SK-N-SH (cell line): Measurements from ENCODE around the gene FMN1. TPM values are rescaled to one million over a fixed set of nuclear protein-coding genes. Genes with fewer than 3 reads are reported as not detected.

Experiments
- CTCF ChIA-PET: fragments of 300-600, 350-600 bp; formaldehyde crosslinking; extraction: SDS; loops from one replicate; lab custom pipeline; 2021; lab: Yijun Ruan, JAX
- POLR2A ChIA-PET: fragments of 350-600 bp; sonication (Branson Sonifier 250); formaldehyde crosslinking; extraction: SDS; loops from one replicate; lab custom pipeline; 2020; ENCODE audit warnings: antibody characterized with exemption, inconsistent platforms; lab: Yijun Ruan, JAX
- DNase-seq: peaks from one replicate; pipeline ENCODE4 v3.0.0; 2012
- H2AFZ ChIP-seq: fragments of 200-600 bp; sonication (generic); 2 replicates; pipeline ENCODE4 v1.8.1; 2016; ENCODE audit warnings: antibody characterized with exemption, mild to moderate bottlenecking, low read depth
- H3F3A ChIP-seq: fragments of 200-600 bp; sonication (generic); replicated peaks from 2 replicates; pipeline ENCODE3; 2016; ENCODE audit warnings: antibody characterized with exemption, mild to moderate bottlenecking; ENCODE audit not compliant: insufficient read depth
- H3K27ac ChIP-seq, 2 experiments: fragments of 200-500 bp in 1 of 2; fragments of 200-600 bp in 1 of 2; sonication (Bioruptor generic) in 1 of 2; sonication (generic), shearing (Covaris generic) in 1 of 2; 2 replicates each; pipeline versions ENCODE4 v1.5.1 to v1.6.1; 2014 to 2016; ENCODE audit warnings: low read depth in 2 of 2, inconsistent platforms in 1 of 2, low read length in 1 of 2, mild to moderate bottlenecking in 1 of 2, mixed read lengths in 1 of 2
- H3K27me3 ChIP-seq: fragments of 200-600 bp; sonication (generic), shearing (Covaris generic); 2 replicates; pipeline ENCODE4 v1.6.1; 2016; ENCODE audit warnings: mixed run types; ENCODE audit not compliant: insufficient read depth
- H3K36me3 ChIP-seq, 2 experiments: fragments of 200-500 bp in 1 of 2; fragments of 200-600 bp in 1 of 2; sonication (Bioruptor generic) in 1 of 2; sonication (generic) in 1 of 2; replicated peaks in 1 of 2; 2 replicates each; pipeline versions ENCODE3 to v1.5.1; 2014 to 2016; ENCODE audit warnings: low read length in 1 of 2, mild to moderate bottlenecking in 1 of 2; ENCODE audit not compliant: insufficient read depth in 2 of 2, control insufficient read depth in 1 of 2
- H3K4me1 ChIP-seq, 2 experiments: fragments of 200-500 bp in 1 of 2; fragments of 200-600 bp in 1 of 2; sonication (Bioruptor generic) in 1 of 2; sonication (generic), shearing (Covaris generic) in 1 of 2; 2 replicates each; pipeline versions ENCODE4 v1.5.1 to v1.6.1; 2014 to 2016; ENCODE audit warnings: low read depth in 1 of 2, low read length in 1 of 2, mixed run types in 1 of 2; ENCODE audit not compliant: insufficient read depth in 2 of 2, control insufficient read depth in 1 of 2
- H3K4me2 ChIP-seq: fragments of 200-600 bp; sonication (generic), shearing (Covaris generic); 2 replicates; pipeline ENCODE4 v1.6.1; 2017; ENCODE audit warnings: mixed run types
- H3K4me3 ChIP-seq, 2 experiments: fragments of 200-500 bp in 1 of 2; fragments of 200-600 bp in 1 of 2; sonication (Bioruptor generic) in 1 of 2; sonication (generic), shearing (Covaris generic) in 1 of 2; 2 replicates each; pipeline versions ENCODE4 v1.5.1 to v1.8.1; 2014 to 2016; ENCODE audit warnings: low read depth in 2 of 2, inconsistent platforms in 1 of 2, low read length in 1 of 2, mild to moderate bottlenecking in 1 of 2, mixed read lengths in 1 of 2, moderate library complexity in 1 of 2
- H3K79me2 ChIP-seq: fragments of 200-600 bp; sonication (generic); 2 replicates; pipeline ENCODE4 v1.8.1; 2017; ENCODE audit warnings: mild to moderate bottlenecking; ENCODE audit not compliant: insufficient read depth
- H3K9ac ChIP-seq: fragments of 200-600 bp; sonication (generic); 2 replicates; pipeline ENCODE4 v1.6.1; 2017; ENCODE audit warnings: mixed run types
- H3K9me2 ChIP-seq: fragments of 200-600 bp; sonication (generic); 2 replicates; pipeline ENCODE4 v1.6.1; 2017; ENCODE audit warnings: mixed run types
- H3K9me3 ChIP-seq: fragments of 200-600 bp; sonication (generic); 2 replicates; pipeline ENCODE4 v1.6.1; 2017; ENCODE audit warnings: mixed run types, mild to moderate bottlenecking, moderate library complexity
- H4K20me1 ChIP-seq: fragments of 200-600 bp; sonication (generic); 2 replicates; pipeline ENCODE4 v1.6.1; 2017; ENCODE audit warnings: mild to moderate bottlenecking, mixed run types; ENCODE audit not compliant: insufficient read depth
- CHD2 ChIP-seq: fragments of 150-350 bp; IDR thresholded peaks from 2 replicates; pipeline ENCODE4 v1.6.1; 2018; ENCODE audit warnings: low read length; ENCODE audit not compliant: partially characterized antibody
- EP300 ChIP-seq, 2 experiments: IDR thresholded peaks; 2 replicates each; pipeline versions ENCODE4 v1.4.0 to v1.6.1; 2012; ENCODE audit warnings: borderline replicate concordance in 1 of 2, low read depth in 1 of 2, low read length in 1 of 2
- MAX ChIP-seq: IDR thresholded peaks from 2 replicates; pipeline ENCODE4 v1.4.0; 2012; ENCODE audit warnings: low read depth
- MXI1 ChIP-seq: IDR thresholded peaks from 2 replicates; pipeline ENCODE4 v1.6.1; 2012; ENCODE audit warnings: mild to moderate bottlenecking, low read depth, low read length, improper control_type of control experiment
- NRF1 ChIP-seq: IDR thresholded peaks from 2 replicates; pipeline ENCODE4 v1.6.1; 2012; ENCODE audit warnings: low read depth, mild to moderate bottlenecking, low read length
- POLR2AphosphoS5 ChIP-seq: IDR thresholded peaks from 2 replicates; pipeline ENCODE4 v1.6.1; 2012; ENCODE audit warnings: low read depth, low read length
- RAD21 ChIP-seq: IDR thresholded peaks from 2 replicates; pipeline ENCODE4 v1.6.1; 2012; ENCODE audit warnings: mild to moderate bottlenecking, low read length
- RCOR1 ChIP-seq: fragments of 150-350 bp; IDR thresholded peaks from 2 replicates; pipeline ENCODE4 v1.6.1; 2017; ENCODE audit warnings: antibody characterized with exemption, low read length
- RFX5 ChIP-seq: IDR thresholded peaks from 2 replicates; pipeline ENCODE4 v1.6.1; 2012; ENCODE audit warnings: mild to moderate bottlenecking, improper control_type of control experiment, low read length
- SIN3A ChIP-seq: IDR thresholded peaks from 2 replicates; pipeline ENCODE4 v1.6.1; 2012; ENCODE audit warnings: low read depth, mild to moderate bottlenecking, low read length, moderate library complexity, borderline replicate concordance
- SMC3 ChIP-seq: IDR thresholded peaks from 2 replicates; pipeline ENCODE4 v1.6.1; 2012; ENCODE audit warnings: low read depth, low read length, improper control_type of control experiment
- TAF1 ChIP-seq: IDR thresholded peaks from 2 replicates; pipeline ENCODE4 v1.6.1; 2012; ENCODE audit warnings: low read depth, mild to moderate bottlenecking, low read length, moderate library complexity, borderline replicate concordance
- WGBS: methylation state at CpG from one replicate; pipeline ENCODE4 v1.1.6; 2017; ENCODE audit warnings: low lambda C conversion rate; 5-methylcytosine and 5-hydroxymethylcytosine counted together
- polyA plus RNA-seq, 3 experiments: library from polyadenylated mRNA; depleted of rRNA; stranded (reverse); fragments of >200 nt; gene quantifications; 2 replicates each; pipeline ENCODE4 v1.2.3, GENCODE V29; 2012

Gene FMN1
- polyA plus RNA-seq, 1 of the 3 experiments (the other 2 are of a cell fraction), result 9.1 TPM

- Histone ChIP-seq H3K9me2 (no peaks in the 10 kb centered on the region), H3K79me2 (peaks cover 61% of the 10 kb centered on the region), H3K9ac (peak overlapping the region; percentile 80), H3F3A (peaks cover 57% of the 10 kb centered on the region), H3K9me3 (no peaks in the 10 kb centered on the region), H2AFZ (no peak overlapping the region), H3K4me2 (peak overlapping the region; percentile 95), H4K20me1 (peaks cover 10% of the 10 kb centered on the region; the same call in 1 of the 2 replicates), H3K27me3 (no peaks in the 10 kb centered on the region), H3K4me3 (peak overlapping the region; percentile 61 to 70), H3K4me1 (peaks cover 0 to 11% of the 10 kb centered on the region in 2 experiments; a peak in 1 of 4 replicates), H3K36me3 (peaks cover 0 to 16% of the 10 kb centered on the region in 2 experiments), H3K27ac (peak overlapping the region in 1 of 2 experiments; percentile 69; a peak in 2 of 4 replicates)
- WGBS, result 4% methylated on average over 19 of the region's 60 CpGs
- ChIA-PET CTCF (interaction anchor here (0.6 to 1.0 kb wide), 3 partner anchors 9 to 144 kb away, joined by 3 read pairs; no protein-coding TSS in a partner anchor), POLR2A (no interaction called here)
- peak; percentile 72 for DNase-seq
- TF ChIP-seq MAX (0 out of 2 replicates have a peak, but pooled peaks have one; percentile 28), CHD2 (no peak), MXI1 (0 out of 2 replicates have a peak, but pooled peaks have one; percentile 11), RFX5 (no peak), EP300 (IDR thresholded peaks at IDR 0.05; ENCODE audit: borderline replicate concordance in 1 of 2, low read depth in 1 of 2, low read length in 1 of 2) (no peak)
Observed at GRCh38 chr15:32718227-32718820, 476.2 kb downstream of the FMN1 start.

GRCh38 chr15:32717426-32718226 lies 476.9 kb downstream of the FMN1 start, which contains the start of gene GREM1:
Gene GREM1 (plus strand): TSS chr15:32718004. CDS start chr15:32730691, 12,687 bp downstream.
- ChIA-PET POLR2A (no interaction called here), CTCF (no interaction called here)
- 5% methylated on average over 15 of the region's 99 CpGs for WGBS
- TF ChIP-seq POLR2AphosphoS5, result no peak
- no peak for TF ChIP-seq RAD21
- no peak for TF ChIP-seq RCOR1
- TF ChIP-seq NRF1, result no peak
- no peak for TF ChIP-seq TAF1
- no peak for TF ChIP-seq SMC3
- peak; percentile 15; the same call in 1 of the 2 replicates for TF ChIP-seq SIN3A
- TF ChIP-seq EP300 (IDR thresholded peaks at IDR 0.05; ENCODE audit: borderline replicate concordance in 1 of 2, low read depth in 1 of 2, low read length in 1 of 2), result no peak
- DNase-seq, result peak; percentile 67
- Histone ChIP-seq H3K27me3 (no peaks in the 10 kb centered on the region), H2AFZ (peak within 1 kb of the TSS; percentile 87), H3K79me2 (peaks cover 54% of the 10 kb centered on the region), H3K9me3 (no peaks in the 10 kb centered on the region), H3K4me1 (peaks cover 0 to 11% of the 10 kb centered on the region in 2 experiments; a peak in 1 of 4 replicates), H4K20me1 (peaks cover 10% of the 10 kb centered on the region; the same call in 1 of the 2 replicates), H3F3A (peaks cover 50% of the 10 kb centered on the region), H3K9ac (peak within 1 kb of the TSS; percentile 80), H3K36me3 (peaks cover 0 to 13% of the 10 kb centered on the region in 2 experiments), H3K9me2 (no peaks in the 10 kb centered on the region), H3K27ac (peak within 1 kb of the TSS in 1 of 2 experiments; percentile 69; a peak in 3 of 4 replicates), H3K4me3 (peak within 1 kb of the TSS; percentile 61 to 70), H3K4me2 (peak within 1 kb of the TSS; percentile 95)
